Heart right ventricle (tissue), 16 donors: ENCODE data around the gene SLC17A9. TPM values are rescaled to one million over a fixed set of nuclear protein-coding genes. Genes with fewer than 3 reads are reported as not detected.

Source experiments
- ATAC-seq, 8 donors: fragments of 200-7000 bp; cut with Tn5 transposase; one replicate each; pipeline ENCODE4 v1.9.1; 2020; ENCODE audit warnings: mild to moderate bottlenecking in 8 of 8, moderate library complexity in 8 of 8, moderate number of reproducible peaks in 1 of 8
- DNase-seq, 2 donors: peaks; one replicate each; pipeline ENCODE4 v3.0.0-alpha.2; 2020
- H3K27ac ChIP-seq, 10 donors: fragments of 200-600 bp; sonication (generic) in 2 of 10; one replicate each; pipeline versions ENCODE4 v1.5.0 to v1.8.0; 2020 to 2022; ENCODE audit warnings: mild to moderate bottlenecking in 3 of 10
- H3K27me3 ChIP-seq, 7 donors: fragments of 200-600 bp; one replicate each; pipeline ENCODE4 v1.8.0; 2021 to 2022; ENCODE audit warnings: mild to moderate bottlenecking in 2 of 7
- H3K36me3 ChIP-seq, 9 donors: fragments of 200-600 bp; sonication (generic) in 1 of 9; one replicate each; pipeline versions ENCODE4 v1.5.0 to v1.8.0; 2020 to 2022; ENCODE audit warnings: mild to moderate bottlenecking in 2 of 9
- H3K4me1 ChIP-seq, 9 donors: fragments of 200-600 bp; sonication (generic) in 1 of 9; one replicate each; pipeline versions ENCODE4 v1.5.0 to v1.8.0; 2020 to 2022; ENCODE audit warnings: mild to moderate bottlenecking in 4 of 9
- H3K4me3 ChIP-seq, 10 donors: fragments of 200-600 bp; sonication (generic) in 2 of 10; one replicate each; pipeline versions ENCODE4 v1.5.0 to v1.8.0; 2020 to 2022; ENCODE audit warnings: mild to moderate bottlenecking in 7 of 10, moderate library complexity in 2 of 10
- H3K9me3 ChIP-seq, 11 donors: fragments of 200-600 bp in 10 of 11; sonication (generic) in 2 of 11; one replicate each; pipeline versions ENCODE4 v1.5.0 to v1.8.0; 2013 to 2022; ENCODE audit warnings: mild to moderate bottlenecking in 2 of 11, control low read depth in 1 of 11, moderate library complexity in 1 of 11
- CTCF ChIP-seq, 9 donors: fragments of 200-600 bp; sonication (generic) in 2 of 9; IDR thresholded peaks; one replicate each; pipeline versions ENCODE4 v1.5.0 to v1.8.0; 2021 to 2022; ENCODE audit warnings: antibody characterized with exemption in 9 of 9, mild to moderate bottlenecking in 5 of 9, moderate library complexity in 1 of 9
- WGBS, 2 donors: extraction: QIAGEN DNeasy Blood & Tissue Kit; methylation state at CpG; one replicate each; pipeline ENCODE4 v1.1.7; 2013; ENCODE audit warnings: inconsistent platforms in 1 of 2; 5-methylcytosine and 5-hydroxymethylcytosine counted together
- intact Hi-C, 10 donors: fragments of 100-400 bp; cut with DNase I; formaldehyde crosslinking; loops; one replicate each; pipeline versions ENCODE4 v1.11.1 to v1.14.2; 2022
- polyA plus RNA-seq, 2 donors: library from polyadenylated mRNA; stranded (reverse); fragments of 200-250 nt; gene quantifications; one replicate each; pipeline ENCODE4 v1.2.3, GENCODE V29; 2013
- total RNA-seq, 10 donors: library from RNA; stranded (reverse); fragmentation: NEBNext Ultra II Directional in 3 of 10; extraction: Animal tissue kit (Norgen Biotek cat#: 25700) in 3 of 10; gene quantifications; one replicate each; pipeline versions ENCODE4 v1.2.1 to v1.2.4, GENCODE V29; 2021 to 2023
- donor health status: Arrhythmogenic right ventricular cardiomyopathy.
- donor health status: ischemic (EF 13 %, LVEDD 7.1; RV severe dilation, severe dysfunction).
- donor health status: healthy with polysubstance abuse.
- donor health status: DM: no; HTN: yes; CAD: no.
- donor health status: DM: no; HTN: no; CAD: no.
- donor health status: ischemic (EF 25% LVEDD 6.9; RV normal size, moderate dysfunction).
- donor health status: ischemic (EF 25% LVEDD 5.7; RV mildly dilated, moderate dysfunction).
- donor health status: healthy.
- donor health status: DM: yes; HTN: yes; CAD: no.
- donor health status: Ischemic cardiomyopathy.
- donor health status: ischemic (EF 35%, LVEDD 5.7; RV mildly dilated, moderate dysfunction).
- donor health status: nonischemic (EF 11% LVEDD 7.7; RV severe dilation, severe dysfunction).
- donor health status: DM: yes; HTN: yes; CAD: no.
- donor health status: PGD.
- donor health status: ischemic (EF 29% LVEDD 5.4; RV normal size, mild dysfunction).
- donor health status: nonischemic (EF 23%, LVEDD 6.1; RV moderate dilation, normal function).

SLC17A9 gene
- total and polyA plus RNA-seq, 12 donors, result 0.19 to 8.3 (median 1.0) TPM

GRCh38 chr20:63017076-63017825 lies 64.7 kb downstream of the SLC17A9 start:
- Histone ChIP-seq H3K36me3 (no peaks in the 10 kb centered on the region), H3K9me3 (peaks cover 0 to 32% (median 13%) of the 10 kb centered on the region in 11 donors), H3K4me3 (no peak overlapping the region), H3K27me3 (peaks cover 0 to 90% (median 82%) of the 10 kb centered on the region in 7 donors), H3K27ac (no peak overlapping the region), H3K4me1 (no peaks in the 10 kb centered on the region)
- ATAC-seq (peak in 1 of 8 donors; percentile 50), DNase-seq (peak in 1 of 2 donors; percentile 1)
- TF ChIP-seq CTCF (IDR thresholded peaks at IDR 0.05), result no peak
- intact Hi-C loops, result loop anchor here in 1 of 10 donors (10.0 kb wide), 1 partner anchor 342 kb away; no protein-coding TSS in a partner anchor
- 75 to 76% methylated on average over 22 of the region's 22 CpGs for WGBS, 2 donors

DNA sequence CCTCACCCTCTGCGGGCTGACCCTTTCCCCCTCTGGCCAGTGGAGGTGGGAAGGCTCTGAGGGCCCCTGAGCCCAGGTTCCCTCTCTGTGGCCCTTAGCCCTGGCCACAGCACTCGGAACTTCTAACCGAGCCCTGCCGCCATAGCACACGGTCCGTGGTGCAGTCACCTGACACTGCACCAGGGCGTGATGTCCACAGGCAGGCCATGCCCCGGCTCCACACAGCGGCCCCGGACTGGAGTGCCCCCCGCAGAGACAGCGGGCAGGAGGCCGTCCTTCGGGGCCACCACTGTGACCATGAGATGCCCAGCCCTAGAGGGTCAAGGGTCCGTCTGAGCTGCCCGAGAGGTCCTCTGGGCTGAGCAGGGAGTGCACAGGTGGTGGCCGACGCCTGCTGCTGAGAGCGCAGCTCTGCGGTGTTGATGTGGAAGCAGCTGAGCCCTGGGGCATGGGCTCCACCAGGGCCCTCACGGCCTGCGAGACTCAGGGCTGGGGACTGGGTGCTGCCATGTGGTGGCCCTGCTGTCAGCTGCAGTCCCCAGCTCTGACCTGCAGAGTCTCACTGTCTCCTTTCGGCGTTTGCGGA lies 65.4 kb downstream of the SLC17A9 start:
- Histone ChIP-seq H3K36me3 (no peaks in the 10 kb centered on the region), H3K27me3 (peaks cover 3 to 90% (median 82%) of the 10 kb centered on the region in 7 donors), H3K4me3 (no peak overlapping the region), H3K9me3 (peaks cover 0 to 26% (median 10%) of the 10 kb centered on the region in 11 donors), H3K27ac (no peak overlapping the region), H3K4me1 (no peaks in the 10 kb centered on the region)
- DNase-seq, result peak in 1 of 2 donors; percentile 11
- ATAC-seq, result peak in 1 of 8 donors; percentile 23
- TF ChIP-seq CTCF (IDR thresholded peaks at IDR 0.05), result no peak
- intact Hi-C loops, result loop anchor here in 1 of 10 donors (10.0 kb wide), 1 partner anchor 343 kb away; no protein-coding TSS in a partner anchor
- WGBS, 2 donors, result 87 to 88% methylated on average over 25 of the region's 25 CpGs

Other genes starting within 250 kb of the SLC17A9 start
- under 1 TPM in 2 of 10 donors, not detected in 8; 0.08 TPM for gene NTSR1, start 243.9 kb upstream of the SLC17A9 start, total RNA-seq
- not detected for gene NTSR1, start 243.9 kb upstream of the SLC17A9 start, polyA plus RNA-seq
- 1 to 10 TPM; 6.8 to 10.0 (median 8.1) TPM for gene MRGBP, start 156.2 kb upstream of the SLC17A9 start, total RNA-seq
- gene MRGBP, start 156.2 kb upstream of the SLC17A9 start, polyA plus RNA-seq, result 10 to 100 TPM in 1 of 2 donors, 1 to 10 TPM in 1; 6.5 to 10.8 TPM
- 10 to 100 TPM; 13.0 to 37.5 (median 16.8) TPM for gene OGFR, start 147.9 kb upstream of the SLC17A9 start, total RNA-seq
- gene OGFR, start 147.9 kb upstream of the SLC17A9 start, polyA plus RNA-seq, result 10 to 100 TPM; 17.7 to 34.5 TPM
- 1 to 10 TPM in 8 of 10 donors, under 1 TPM in 2; 0.45 to 3.6 (median 1.8) TPM for gene COL9A3, start 135.7 kb upstream of the SLC17A9 start, total RNA-seq
- gene COL9A3, start 135.7 kb upstream of the SLC17A9 start, polyA plus RNA-seq, result 10 to 100 TPM in 1 of 2 donors, 1 to 10 TPM in 1; 4.5 to 15.2 TPM
- 1 to 10 TPM; 3.5 to 8.3 (median 6.5) TPM for gene TCFL5, start 90.9 kb upstream of the SLC17A9 start, total RNA-seq
- 1 to 10 TPM; 2.5 to 3.4 TPM for gene TCFL5, start 90.9 kb upstream of the SLC17A9 start, polyA plus RNA-seq
- 10 to 100 TPM; 31.4 to 44.6 (median 37.6) TPM for gene DIDO1, start 26.2 kb upstream of the SLC17A9 start, total RNA-seq
- 10 to 100 TPM; 16.0 to 21.9 TPM for gene DIDO1, start 26.2 kb upstream of the SLC17A9 start, polyA plus RNA-seq
- 10 to 100 TPM; 13.7 to 19.9 (median 16.7) TPM for gene GID8, start 14.6 kb upstream of the SLC17A9 start, total RNA-seq
- gene GID8, start 14.6 kb upstream of the SLC17A9 start, polyA plus RNA-seq, result 10 to 100 TPM in 1 of 2 donors, 1 to 10 TPM in 1; 7.0 to 10.2 TPM
- gene BHLHE23, start 54.3 kb downstream of the SLC17A9 start, total RNA-seq, result not detected
- gene BHLHE23, start 54.3 kb downstream of the SLC17A9 start, polyA plus RNA-seq, result under 1 TPM in 1 of 2 donors, not detected in 1; 0.03 TPM